Neural cell (in vitro differentiated cells): ENCODE results near the gene PRMT9.

Experiments used
- EP300 ChIP-seq: fragments of 450-650 bp; conservative IDR thresholded peaks from 2 replicates; pipeline ENCODE4 v1.6.1; 2014; ENCODE audit warnings: antibody characterized with exemption, mild to moderate bottlenecking, moderate library complexity; ENCODE audit not compliant: poor library complexity, severe bottlenecking
- EZH2 ChIP-seq: fragments of 200-600, 300-800 bp; shearing (Covaris generic), sonication (generic); IDR thresholded peaks from 2 replicates; pipeline ENCODE4 v1.6.1; 2014; ENCODE audit warnings: antibody characterized with exemption, low read length, borderline replicate concordance, mild to moderate bottlenecking; ENCODE audit not compliant: insufficient read depth, poor library complexity, severe bottlenecking
- MXI1 ChIP-seq: fragments of 450-650 bp; conservative IDR thresholded peaks from 2 replicates; pipeline ENCODE4 v1.6.1; 2014; ENCODE audit warnings: antibody characterized with exemption, mild to moderate bottlenecking; ENCODE audit not compliant: poor library complexity, severe bottlenecking
- POLR2AphosphoS5 ChIP-seq: IDR thresholded peaks from 2 replicates; pipeline ENCODE4 v1.6.1; 2012
- RAD21 ChIP-seq: fragments of 450-650 bp; conservative IDR thresholded peaks from 2 replicates; pipeline ENCODE4 v1.6.1; 2014; ENCODE audit warnings: antibody characterized with exemption, mild to moderate bottlenecking, moderate library complexity
- REST ChIP-seq: IDR thresholded peaks from 2 replicates; pipeline ENCODE4 v1.6.1; 2012; ENCODE audit warnings: borderline replicate concordance
- SMC3 ChIP-seq: fragments of 450-650 bp; conservative IDR thresholded peaks from 2 replicates; pipeline ENCODE4 v1.6.1; 2014; ENCODE audit warnings: antibody characterized with exemption, mild to moderate bottlenecking, moderate library complexity; ENCODE audit not compliant: poor library complexity
- TAF1 ChIP-seq: IDR thresholded peaks from 2 replicates; pipeline ENCODE4 v1.6.1; 2012; ENCODE audit warnings: low read depth
- TF ChIP-seq, protein P1 (sequence below): fragments of 450-650 bp; IDR thresholded peaks from 2 replicates; pipeline ENCODE4 v1.5.1; 2014; ENCODE audit warnings: antibody characterized with exemption, mild to moderate bottlenecking, moderate library complexity; ENCODE audit not compliant: poor library complexity, severe bottlenecking

- TF ChIP-seq EZH2, result no peak
- TF ChIP-seq, protein P1, sequence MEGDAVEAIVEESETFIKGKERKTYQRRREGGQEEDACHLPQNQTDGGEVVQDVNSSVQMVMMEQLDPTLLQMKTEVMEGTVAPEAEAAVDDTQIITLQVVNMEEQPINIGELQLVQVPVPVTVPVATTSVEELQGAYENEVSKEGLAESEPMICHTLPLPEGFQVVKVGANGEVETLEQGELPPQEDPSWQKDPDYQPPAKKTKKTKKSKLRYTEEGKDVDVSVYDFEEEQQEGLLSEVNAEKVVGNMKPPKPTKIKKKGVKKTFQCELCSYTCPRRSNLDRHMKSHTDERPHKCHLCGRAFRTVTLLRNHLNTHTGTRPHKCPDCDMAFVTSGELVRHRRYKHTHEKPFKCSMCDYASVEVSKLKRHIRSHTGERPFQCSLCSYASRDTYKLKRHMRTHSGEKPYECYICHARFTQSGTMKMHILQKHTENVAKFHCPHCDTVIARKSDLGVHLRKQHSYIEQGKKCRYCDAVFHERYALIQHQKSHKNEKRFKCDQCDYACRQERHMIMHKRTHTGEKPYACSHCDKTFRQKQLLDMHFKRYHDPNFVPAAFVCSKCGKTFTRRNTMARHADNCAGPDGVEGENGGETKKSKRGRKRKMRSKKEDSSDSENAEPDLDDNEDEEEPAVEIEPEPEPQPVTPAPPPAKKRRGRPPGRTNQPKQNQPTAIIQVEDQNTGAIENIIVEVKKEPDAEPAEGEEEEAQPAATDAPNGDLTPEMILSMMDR, result no peak
- TF ChIP-seq REST, result no peak
- no peak for TF ChIP-seq SMC3
- TF ChIP-seq POLR2AphosphoS5, result no peak
- TF ChIP-seq EP300, result no peak
- TF ChIP-seq RAD21, result no peak
- TF ChIP-seq MXI1, result no peak
- no peak for TF ChIP-seq TAF1
Measured at GRCh38 chr4:147689067-147689466, 5.1 kb upstream of the PRMT9 start.
